Neuron (in vitro differentiated cells): ENCODE results near the gene CLEC3A.
"Not testable (repeated sequence)": the region's sequence is repeated elsewhere in the genome, so short reads cannot be mapped to it uniquely, and the experiment has no call there.

Experiments
- H2AFZ ChIP-seq: one replicate; pipeline ENCODE4 v1.6.1; 2013; ENCODE audit warnings: low read depth, mild to moderate bottlenecking, inconsistent platforms, low read length, moderate library complexity
- H3K27me3 ChIP-seq: one replicate; pipeline ENCODE4 v1.6.1; 2013; ENCODE audit warnings: low read length; ENCODE audit not compliant: insufficient read depth
- H3K36me3 ChIP-seq: one replicate; pipeline ENCODE4 v1.6.1; 2013; ENCODE audit warnings: low read length; ENCODE audit not compliant: insufficient read depth
- H3K4me1 ChIP-seq: one replicate; pipeline ENCODE4 v1.6.1; 2013; ENCODE audit warnings: low read length; ENCODE audit not compliant: insufficient read depth
- H3K4me3 ChIP-seq: 2 replicates; pipeline ENCODE4 v1.5.1; 2013; ENCODE audit warnings: mild to moderate bottlenecking, low read length, moderate library complexity
- H3K9me3 ChIP-seq: one replicate; pipeline ENCODE4 v1.6.1; 2013; ENCODE audit warnings: low read length

Gene CLEC3A

GRCh38 chr16:78022347-78023060 lies at the start of gene CLEC3A:
Gene CLEC3A, plus strand, starts transcription at chr16:78022548. Its CDS starts 79 bp downstream, at chr16:78022627.
- no peaks in the 10 kb centered on the region for H3K36me3 ChIP-seq
- no peak within 1 kb of the TSS for H2AFZ ChIP-seq
- peaks cover 2% of the 10 kb centered on the region for H3K27me3 ChIP-seq
- no peaks in the 10 kb centered on the region for H3K4me1 ChIP-seq
- no peaks in the 10 kb centered on the region for H3K9me3 ChIP-seq
- no peak within 1 kb of the TSS for H3K4me3 ChIP-seq

- H2AFZ ChIP-seq = no peak overlapping the region
- peaks cover 21% of the 10 kb centered on the region for H3K36me3 ChIP-seq
- H3K9me3 ChIP-seq = no peaks in the 10 kb centered on the region
- no peak overlapping the region for H3K4me3 ChIP-seq
- no peaks in the 10 kb centered on the region for H3K4me1 ChIP-seq
- H3K27me3 ChIP-seq = no peaks in the 10 kb centered on the region
Observed at GRCh38 chr16:77974883-77975282, 47.5 kb upstream of the CLEC3A start.

GRCh38 chr16:77975942-77976341 lies 46.4 kb upstream of the CLEC3A start:
- H2AFZ ChIP-seq = no peak overlapping the region
- H3K36me3 ChIP-seq = peaks cover 21% of the 10 kb centered on the region
- H3K27me3 ChIP-seq = no peaks in the 10 kb centered on the region
- H3K4me3 ChIP-seq = no peak overlapping the region
- no peaks in the 10 kb centered on the region for H3K4me1 ChIP-seq
- H3K9me3 ChIP-seq = no peaks in the 10 kb centered on the region

GRCh38 chr16:77977339-77977738 lies 45.0 kb upstream of the CLEC3A start:
- H3K9me3 ChIP-seq = no peaks in the 10 kb centered on the region
- H3K4me1 ChIP-seq = no peaks in the 10 kb centered on the region
- H3K27me3 ChIP-seq = no peaks in the 10 kb centered on the region
- peaks cover 21% of the 10 kb centered on the region for H3K36me3 ChIP-seq
- H2AFZ ChIP-seq = no peak overlapping the region
- no peak overlapping the region for H3K4me3 ChIP-seq

GRCh38 chr16:77985111-77985510 lies 37.2 kb upstream of the CLEC3A start:
- Histone ChIP-seq H3K9me3 (no peaks in the 10 kb centered on the region), H3K36me3 (no peaks in the 10 kb centered on the region), H3K4me1 (no peaks in the 10 kb centered on the region), H3K27me3 (no peaks in the 10 kb centered on the region), H3K4me3 (no peak overlapping the region), H2AFZ (no peak overlapping the region)

- no peak overlapping the region for H3K4me3 ChIP-seq
- H3K9me3 ChIP-seq = no peaks in the 10 kb centered on the region
- H2AFZ ChIP-seq = no peak overlapping the region
- no peaks in the 10 kb centered on the region for H3K36me3 ChIP-seq
- H3K4me1 ChIP-seq = no peaks in the 10 kb centered on the region
- H3K27me3 ChIP-seq = no peaks in the 10 kb centered on the region
Observed at GRCh38 chr16:77986011-77986740, 36.2 kb upstream of the CLEC3A start.

GRCh38 chr16:77987810-77988209 lies 34.5 kb upstream of the CLEC3A start:
- Histone ChIP-seq H3K27me3 (no peaks in the 10 kb centered on the region), H3K9me3 (peaks cover 2% of the 10 kb centered on the region), H3K4me1 (peaks cover 10% of the 10 kb centered on the region), H3K36me3 (no peaks in the 10 kb centered on the region), H2AFZ (no peak overlapping the region), H3K4me3 (no peak overlapping the region)

- Histone ChIP-seq H3K9me3 (peaks cover 2% of the 10 kb centered on the region), H2AFZ (no peak overlapping the region), H3K4me3 (no peak overlapping the region), H3K36me3 (no peaks in the 10 kb centered on the region), H3K27me3 (no peaks in the 10 kb centered on the region), H3K4me1 (peaks cover 13% of the 10 kb centered on the region)
Observed at GRCh38 chr16:77989846-77990245, 32.5 kb upstream of the CLEC3A start.

- Histone ChIP-seq H3K27me3 (no peaks in the 10 kb centered on the region), H2AFZ (no peak overlapping the region), H3K4me3 (no peak overlapping the region)
Observed at GRCh38 chr16:77991701-77992100, 30.6 kb upstream of the CLEC3A start.

GRCh38 chr16:77992381-77992780 lies 30.0 kb upstream of the CLEC3A start:
- H3K4me3 ChIP-seq, H3K27me3 ChIP-seq, H3K36me3 ChIP-seq, H3K9me3 ChIP-seq, H2AFZ ChIP-seq: not testable (repeated sequence)
- peaks cover 13% of the 10 kb centered on the region for H3K4me1 ChIP-seq

More at GRCh38 chr16:77991701-77992100, 30.6 kb upstream of the CLEC3A start:
- no peaks in the 10 kb centered on the region for H3K36me3 ChIP-seq
- peaks cover 13% of the 10 kb centered on the region for H3K4me1 ChIP-seq
- peaks cover 8% of the 10 kb centered on the region for H3K9me3 ChIP-seq

- Histone ChIP-seq H3K27me3 (no peaks in the 10 kb centered on the region), H3K4me3 (no peak overlapping the region), H3K36me3 (no peaks in the 10 kb centered on the region), H3K4me1 (peaks cover 13% of the 10 kb centered on the region), H2AFZ (no peak overlapping the region), H3K9me3 (peaks cover 8% of the 10 kb centered on the region)
Observed at GRCh38 chr16:77993111-77993985, 29.0 kb upstream of the CLEC3A start.

- Histone ChIP-seq H3K9me3 (peaks cover 8% of the 10 kb centered on the region), H3K4me1 (peaks cover 13% of the 10 kb centered on the region), H3K36me3 (no peaks in the 10 kb centered on the region), H3K27me3 (no peaks in the 10 kb centered on the region), H2AFZ (no peak overlapping the region), H3K4me3 (no peak overlapping the region)
Observed at GRCh38 chr16:77995843-77996455, 26.4 kb upstream of the CLEC3A start.
